ENCODE results near the gene CDC42BPA.

- TF ChIP-seq NANOG (IDR thresholded peaks at IDR 0.05; ENCODE audit: insufficient read depth, low read depth, low read length, poor library complexity, severe bottlenecking): no peak
- TF ChIP-seq RAD21 (IDR thresholded peaks at IDR 0.05 in 1 of 2, conservative IDR thresholded peaks at IDR 0.05 in 1 of 2; ENCODE audit: low read depth in 2 of 2, low read length in 2 of 2): no peak
- no peak for TF ChIP-seq GABPA (IDR thresholded peaks at IDR 0.05; ENCODE audit: borderline replicate concordance, insufficient read depth, low read length)
- TF ChIP-seq RFX5 (IDR thresholded peaks at IDR 0.05; ENCODE audit: borderline replicate concordance, low read depth, low read length): no peak
- no peak for TF ChIP-seq POLR2A (IDR thresholded peaks at IDR 0.05; ENCODE audit: control extremely low read depth in 1 of 2, low read depth in 2 of 2, low read length in 2 of 2)
- no peak for TF ChIP-seq TAF1 (IDR thresholded peaks at IDR 0.05; ENCODE audit: low read depth, low read length)
- TF ChIP-seq CREB1 (IDR thresholded peaks at IDR 0.05): no peak
Observed at GRCh38 chr1:227210604-227211003, 107.7 kb downstream of the CDC42BPA start.

All from H1 (cell line).